ENCODE measurements around the gene ZNF408. TPM values are rescaled to one million over a fixed set of nuclear protein-coding genes. Genes with fewer than 3 reads are reported as not detected.

ZNF408 gene
- total and polyA plus RNA-seq, 2 of the 13 experiments (the other 11 are each of a cell fraction or from before 2014, with no cell fraction given) = 11.2 to 12.5 TPM

GRCh38 chr11:46719048-46719542 is 18.3 kb downstream of the ZNF408 start, which contains the start of gene F2 (continued):
- TF ChIP-seq, protein P1, sequence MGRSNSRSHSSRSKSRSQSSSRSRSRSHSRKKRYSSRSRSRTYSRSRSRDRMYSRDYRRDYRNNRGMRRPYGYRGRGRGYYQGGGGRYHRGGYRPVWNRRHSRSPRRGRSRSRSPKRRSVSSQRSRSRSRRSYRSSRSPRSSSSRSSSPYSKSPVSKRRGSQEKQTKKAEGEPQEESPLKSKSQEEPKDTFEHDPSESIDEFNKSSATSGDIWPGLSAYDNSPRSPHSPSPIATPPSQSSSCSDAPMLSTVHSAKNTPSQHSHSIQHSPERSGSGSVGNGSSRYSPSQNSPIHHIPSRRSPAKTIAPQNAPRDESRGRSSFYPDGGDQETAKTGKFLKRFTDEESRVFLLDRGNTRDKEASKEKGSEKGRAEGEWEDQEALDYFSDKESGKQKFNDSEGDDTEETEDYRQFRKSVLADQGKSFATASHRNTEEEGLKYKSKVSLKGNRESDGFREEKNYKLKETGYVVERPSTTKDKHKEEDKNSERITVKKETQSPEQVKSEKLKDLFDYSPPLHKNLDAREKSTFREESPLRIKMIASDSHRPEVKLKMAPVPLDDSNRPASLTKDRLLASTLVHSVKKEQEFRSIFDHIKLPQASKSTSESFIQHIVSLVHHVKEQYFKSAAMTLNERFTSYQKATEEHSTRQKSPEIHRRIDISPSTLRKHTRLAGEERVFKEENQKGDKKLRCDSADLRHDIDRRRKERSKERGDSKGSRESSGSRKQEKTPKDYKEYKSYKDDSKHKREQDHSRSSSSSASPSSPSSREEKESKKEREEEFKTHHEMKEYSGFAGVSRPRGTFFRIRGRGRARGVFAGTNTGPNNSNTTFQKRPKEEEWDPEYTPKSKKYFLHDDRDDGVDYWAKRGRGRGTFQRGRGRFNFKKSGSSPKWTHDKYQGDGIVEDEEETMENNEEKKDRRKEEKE (IDR thresholded peaks at IDR 0.05) = no peak
- TF ChIP-seq HMG20B (CRISPR knock-in tag; conservative IDR thresholded peaks at IDR 0.05) = peak; percentile 60; the same call in 1 of the 2 replicates
- no peak for TF ChIP-seq NFYB (CRISPR knock-in tag; IDR thresholded peaks at IDR 0.05)
- peak; percentile 72 for TF ChIP-seq AHDC1 (CRISPR knock-in tag; IDR thresholded peaks at IDR 0.05; ENCODE audit: borderline replicate concordance)
- peak; percentile 99 for TF ChIP-seq RARA (CRISPR knock-in tag; IDR thresholded peaks at IDR 0.05)
- 0 out of 2 replicates have a peak, but pooled peaks have one; percentile 55 for TF ChIP-seq KLF15 (CRISPR knock-in tag; IDR thresholded peaks at IDR 0.05; ENCODE audit: borderline replicate concordance)
- TF ChIP-seq FUBP1 (CRISPR knock-in tag; IDR thresholded peaks at IDR 0.05; ENCODE audit: borderline replicate concordance) = no peak
- peak; percentile 87 for TF ChIP-seq CEBPB (IDR thresholded peaks at IDR 0.05; ENCODE audit: borderline replicate concordance, low read depth, low read length)
- no peak for TF ChIP-seq FLYWCH1 (CRISPR knock-in tag; IDR thresholded peaks at IDR 0.05)
- no peak for TF ChIP-seq MAFF (IDR thresholded peaks at IDR 0.05; ENCODE audit: low read depth, low read length)
- no peak for TF ChIP-seq ZNF24 (IDR thresholded peaks at IDR 0.05)
- peak; percentile 93 for TF ChIP-seq HDAC1 (CRISPR knock-in tag; IDR thresholded peaks at IDR 0.05)
- 0 out of 2 replicates have a peak, but pooled peaks have one; percentile 19 for TF ChIP-seq ZNF878 (CRISPR knock-in tag; IDR thresholded peaks at IDR 0.05)
- TF ChIP-seq ZNF333 (CRISPR knock-in tag; IDR thresholded peaks at IDR 0.05; ENCODE audit: borderline replicate concordance) = peak; percentile 75; the same call in 1 of the 2 replicates
- TF ChIP-seq, protein P2, sequence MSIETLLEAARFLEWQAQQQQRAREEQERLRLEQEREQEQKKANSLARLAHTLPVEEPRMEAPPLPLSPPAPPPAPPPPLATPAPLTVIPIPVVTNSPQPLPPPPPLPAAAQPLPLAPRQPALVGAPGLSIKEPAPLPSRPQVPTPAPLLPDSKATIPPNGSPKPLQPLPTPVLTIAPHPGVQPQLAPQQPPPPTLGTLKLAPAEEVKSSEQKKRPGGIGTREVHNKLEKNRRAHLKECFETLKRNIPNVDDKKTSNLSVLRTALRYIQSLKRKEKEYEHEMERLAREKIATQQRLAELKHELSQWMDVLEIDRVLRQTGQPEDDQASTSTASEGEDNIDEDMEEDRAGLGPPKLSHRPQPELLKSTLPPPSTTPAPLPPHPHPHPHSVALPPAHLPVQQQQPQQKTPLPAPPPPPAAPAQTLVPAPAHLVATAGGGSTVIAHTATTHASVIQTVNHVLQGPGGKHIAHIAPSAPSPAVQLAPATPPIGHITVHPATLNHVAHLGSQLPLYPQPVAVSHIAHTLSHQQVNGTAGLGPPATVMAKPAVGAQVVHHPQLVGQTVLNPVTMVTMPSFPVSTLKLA (IDR thresholded peaks at IDR 0.05) = 0 out of 2 replicates have a peak, but pooled peaks have one; percentile 9
- TF ChIP-seq FOXA1 (IDR thresholded peaks at IDR 0.05) = no peak
- peak; percentile 73; the same call in 1 of the 2 replicates for TF ChIP-seq FOXA1 (CRISPR knock-in tag; IDR thresholded peaks at IDR 0.05)
